ENCODE results near the gene CRIP3. TPM values are rescaled to one million over a fixed set of nuclear protein-coding genes. Genes with fewer than 3 reads are reported as not detected.

CRIP3 gene
- polyA plus RNA-seq, 3 donors, result 1.2 to 12.8 (median 1.6) TPM

- H3K27me3 ChIP-seq (ENCODE audit: control insufficient read depth in 2 of 2, insufficient read depth in 2 of 2, low read length in 2 of 2), result peaks cover 0 to 45% of the 10 kb centered on the region in 2 donors
- 93% methylated on average over 17 of the region's 18 CpGs for WGBS (ENCODE audit: insufficient coverage)
- H3K9me3 ChIP-seq (replicated peaks in 1 of 2; ENCODE audit: control insufficient read depth in 1 of 2, insufficient read depth in 1 of 2, low read length in 2 of 2), result no peaks in the 10 kb centered on the region
- intact Hi-C loops (cut with micrococcal nuclease), result no loop called here
- no peak overlapping the region for H2AFZ ChIP-seq (ENCODE audit: insufficient read depth, low read depth, low read length, poor library complexity, severe bottlenecking)
- H3K36me3 Mint-ChIP-seq, result no peaks in the 10 kb centered on the region
- no peak overlapping the region for H3K27ac Mint-ChIP-seq
- peaks cover 2% of the 10 kb centered on the region for H3K4me1 Mint-ChIP-seq
- H3K36me3 ChIP-seq (replicated peaks in 1 of 2; ENCODE audit: control insufficient read depth in 1 of 2, insufficient read depth in 2 of 2, low read length in 2 of 2), result no peaks in the 10 kb centered on the region
- no peaks in the 10 kb centered on the region for H3K79me2 ChIP-seq (ENCODE audit: insufficient read depth, low read length)
- H3K4me2 ChIP-seq (replicated peaks; ENCODE audit: extremely low read depth, low read length, poor library complexity, severe bottlenecking), result no peak overlapping the region
- H3K4me3 Mint-ChIP-seq, result no peak overlapping the region
- H3K4me3 ChIP-seq (replicated peaks in 1 of 3; ENCODE audit: low read depth in 2 of 3, low read length in 3 of 3), result no peak overlapping the region
- H3K9ac ChIP-seq (ENCODE audit: insufficient read depth, low read length, poor library complexity, severe bottlenecking), result no peak overlapping the region
- peaks cover 0 to 4% (median 0%) of the 10 kb centered on the region in 7 donors for H3K9me3 Mint-ChIP-seq
- TF ChIP-seq CTCF (IDR thresholded peaks at IDR 0.05), result no peak
- H3K27ac ChIP-seq (ENCODE audit: low read depth in 1 of 2, low read length in 2 of 2), result no peak overlapping the region
- no peaks in the 10 kb centered on the region for H4K20me1 ChIP-seq (ENCODE audit: insufficient read depth, low read length)
- peaks cover 38 to 66% (median 50%) of the 10 kb centered on the region in 3 donors for H3K27me3 Mint-ChIP-seq (ENCODE audit: low read depth in 3 of 3)
- no peaks in the 10 kb centered on the region for H3K4me1 ChIP-seq (ENCODE audit: control insufficient read depth in 1 of 2, insufficient read depth in 2 of 2, low read length in 2 of 2)
- no peak for DNase-seq
Observed at GRCh38 chr6:43283514-43283901, 25.1 kb downstream of the CRIP3 start.

DNA sequence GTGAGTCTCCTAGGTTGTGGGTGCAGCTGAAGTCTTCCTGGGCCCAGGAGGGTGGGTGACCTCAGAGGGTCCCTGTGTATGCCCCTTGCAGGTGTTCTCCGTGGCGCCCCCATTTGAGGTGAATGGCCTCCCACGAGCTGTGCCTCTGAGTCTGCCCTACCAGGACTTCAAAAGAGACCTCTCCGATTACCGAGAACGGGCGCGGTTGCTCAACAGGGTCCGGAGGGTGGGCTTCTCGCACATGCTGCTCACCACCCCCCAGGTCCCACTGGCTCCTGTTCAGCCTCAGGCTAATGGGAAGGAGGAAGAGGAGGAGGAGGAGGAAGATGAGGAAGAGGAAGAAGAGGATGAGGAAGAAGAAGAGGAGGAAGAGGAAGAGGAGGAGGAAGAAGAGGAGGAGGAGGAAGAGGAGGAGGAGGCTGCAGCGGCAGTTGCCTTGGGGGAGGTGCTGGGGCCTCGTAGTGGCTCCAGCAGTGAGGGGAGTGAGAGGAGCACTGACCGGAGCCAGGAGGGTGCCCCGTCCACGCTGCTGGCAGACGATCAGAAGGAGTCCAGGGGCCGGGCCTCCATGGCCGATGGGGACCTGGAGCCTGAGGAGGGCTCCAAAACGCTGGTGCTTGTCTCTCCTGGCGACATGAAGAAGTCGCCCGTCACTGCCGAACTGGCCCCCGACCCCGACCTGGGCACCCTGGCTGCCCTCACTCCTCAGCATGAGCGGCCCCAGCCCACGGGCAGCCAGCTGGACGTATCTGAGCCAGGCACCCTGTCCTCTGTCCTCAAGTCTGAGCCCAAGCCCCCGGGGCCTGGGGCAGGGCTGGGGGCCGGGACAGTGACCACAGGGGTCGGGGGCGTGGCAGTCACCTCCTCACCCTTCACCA, 25.8 kb downstream of the CRIP3 start:
- no peak overlapping the region for H3K27ac ChIP-seq (ENCODE audit: low read depth in 1 of 2, low read length in 2 of 2)
- intact Hi-C loops (cut with micrococcal nuclease), result no loop called here
- H3K36me3 ChIP-seq (replicated peaks in 1 of 2; ENCODE audit: control insufficient read depth in 1 of 2, insufficient read depth in 2 of 2, low read length in 2 of 2), result no peaks in the 10 kb centered on the region
- peaks cover 0 to 4% (median 0%) of the 10 kb centered on the region in 7 donors for H3K9me3 Mint-ChIP-seq
- H3K9me3 ChIP-seq (replicated peaks in 1 of 2; ENCODE audit: control insufficient read depth in 1 of 2, insufficient read depth in 1 of 2, low read length in 2 of 2), result no peaks in the 10 kb centered on the region
- WGBS (ENCODE audit: insufficient coverage), result 86% methylated on average over 30 of the region's 32 CpGs
- TF ChIP-seq CTCF (IDR thresholded peaks at IDR 0.05), result no peak
- peak overlapping the region; percentile 8 for H3K9ac ChIP-seq (ENCODE audit: insufficient read depth, low read length, poor library complexity, severe bottlenecking)
- DNase-seq, result no peak
- H4K20me1 ChIP-seq (ENCODE audit: insufficient read depth, low read length), result no peaks in the 10 kb centered on the region
- H3K4me1 Mint-ChIP-seq, result peaks cover 2% of the 10 kb centered on the region
- no peak overlapping the region for H3K27ac Mint-ChIP-seq
- no peak overlapping the region for H3K4me2 ChIP-seq (replicated peaks; ENCODE audit: extremely low read depth, low read length, poor library complexity, severe bottlenecking)
- H3K79me2 ChIP-seq (ENCODE audit: insufficient read depth, low read length), result no peaks in the 10 kb centered on the region
- H2AFZ ChIP-seq (ENCODE audit: insufficient read depth, low read depth, low read length, poor library complexity, severe bottlenecking), result no peak overlapping the region
- no peak overlapping the region for H3K4me3 ChIP-seq (replicated peaks in 1 of 3; ENCODE audit: low read depth in 2 of 3, low read length in 3 of 3)
- no peak overlapping the region for H3K4me3 Mint-ChIP-seq
- peaks cover 45 to 71% (median 56%) of the 10 kb centered on the region in 3 donors for H3K27me3 Mint-ChIP-seq (ENCODE audit: low read depth in 3 of 3)
- no peaks in the 10 kb centered on the region for H3K4me1 ChIP-seq (ENCODE audit: control insufficient read depth in 1 of 2, insufficient read depth in 2 of 2, low read length in 2 of 2)
- no peaks in the 10 kb centered on the region for H3K36me3 Mint-ChIP-seq
- H3K27me3 ChIP-seq (ENCODE audit: control insufficient read depth in 2 of 2, insufficient read depth in 2 of 2, low read length in 2 of 2), result peaks cover 0 to 52% of the 10 kb centered on the region in 2 donors

All from CD14-positive monocyte (primary cell).